SK-N-MC (cell line): ENCODE measurements around the gene SLC25A22.

ENCODE experiments used
- DNase-seq: peaks from one replicate; pipeline ENCODE4 v3.0.0-alpha.2; 2011; ENCODE audit warnings: low read depth, low spot score
- H3K27ac ChIP-seq: fragments of 200-600 bp; sonication (generic); 2 replicates; pipeline ENCODE4 v1.5.1; 2016; ENCODE audit warnings: mixed run types
- H3K36me3 ChIP-seq: fragments of 200-600 bp; sonication (generic); 2 replicates; pipeline ENCODE4 v1.6.1; 2017; ENCODE audit warnings: antibody characterized with exemption, low read length, mixed read lengths; ENCODE audit not compliant: insufficient read depth
- H3K4me3 ChIP-seq: fragments of 200-600 bp; sonication (generic); 2 replicates; pipeline ENCODE4 v1.5.1; 2016
- H3K9ac ChIP-seq: fragments of 200-600 bp; sonication (generic); 2 replicates; pipeline ENCODE4 v1.8.0; 2017; ENCODE audit warnings: mixed run types, mixed read lengths; ENCODE audit not compliant: insufficient read length
- H3K9me3 ChIP-seq: fragments of 200-600 bp; sonication (generic); 2 replicates; pipeline ENCODE4 v1.6.1; 2017; ENCODE audit warnings: low read depth, mild to moderate bottlenecking, antibody characterized with exemption, low read length, moderate library complexity, mixed read lengths
- EZH2 ChIP-seq: fragments of 200-600 bp; sonication (generic); IDR thresholded peaks from one replicate; pipeline ENCODE4 v1.6.1; 2017; ENCODE audit warnings: antibody characterized with exemption
- FOXP2 ChIP-seq: optimal IDR thresholded peaks from 2 replicates; pipeline ENCODE3; 2011; ENCODE audit warnings: mild to moderate bottlenecking, moderate library complexity; ENCODE audit not compliant: insufficient read depth; ENCODE audit errors: extremely low read length, control extremely low read depth
- POLR2AphosphoS5 ChIP-seq: IDR thresholded peaks from 2 replicates; pipeline ENCODE4 v1.6.1; 2012; ENCODE audit warnings: mild to moderate bottlenecking, low read depth, low read length, borderline replicate concordance

The SLC25A22 gene

GRCh38 chr11:795634-796564, 2.2 kb downstream of the SLC25A22 start:
- H3K36me3 ChIP-seq = no peaks in the 10 kb centered on the region; the same call in 1 of the 2 replicates
- no peak for TF ChIP-seq EZH2
- TF ChIP-seq POLR2AphosphoS5 = peak; percentile 46
- TF ChIP-seq FOXP2 = no peak
- peak overlapping the region; percentile 94 for H3K4me3 ChIP-seq
- peak overlapping the region; percentile 89; the same call in 1 of the 2 replicates for H3K27ac ChIP-seq
- no peaks in the 10 kb centered on the region for H3K9me3 ChIP-seq
- no peak for DNase-seq
- peak overlapping the region; percentile 60 for H3K9ac ChIP-seq

- no peak for DNase-seq
- no peak overlapping the region for H3K27ac ChIP-seq
- no peak overlapping the region for H3K9ac ChIP-seq
- peak overlapping the region; percentile 94 for H3K4me3 ChIP-seq
- H3K9me3 ChIP-seq = no peaks in the 10 kb centered on the region
- no peak for TF ChIP-seq FOXP2
- no peak for TF ChIP-seq POLR2AphosphoS5
- no peak for TF ChIP-seq EZH2
- no peaks in the 10 kb centered on the region; the same call in 1 of the 2 replicates for H3K36me3 ChIP-seq
Observed at GRCh38 chr11:794766-795633, 3.1 kb downstream of the SLC25A22 start.

GRCh38 chr11:794013-794765, 3.9 kb downstream of the SLC25A22 start:
- Histone ChIP-seq H3K36me3 (no peaks in the 10 kb centered on the region; the same call in 1 of the 2 replicates), H3K9ac (no peak overlapping the region), H3K9me3 (no peaks in the 10 kb centered on the region), H3K27ac (no peak overlapping the region), H3K4me3 (no peak overlapping the region)
- no peak for DNase-seq
- TF ChIP-seq EZH2 (no peak), FOXP2 (no peak), POLR2AphosphoS5 (no peak)

GRCh38 chr11:793556-793955, 4.5 kb downstream of the SLC25A22 start:
- no peak for DNase-seq
- TF ChIP-seq POLR2AphosphoS5 = no peak
- no peak overlapping the region for H3K4me3 ChIP-seq
- no peak overlapping the region for H3K27ac ChIP-seq
- H3K9ac ChIP-seq = no peak overlapping the region
- H3K36me3 ChIP-seq = no peaks in the 10 kb centered on the region; the same call in 1 of the 2 replicates
- H3K9me3 ChIP-seq = no peaks in the 10 kb centered on the region

GRCh38 chr11:792873-793272, 5.2 kb downstream of the SLC25A22 start:
- TF ChIP-seq POLR2AphosphoS5 = no peak
- TF ChIP-seq FOXP2 = no peak
- TF ChIP-seq EZH2 = no peak
- Histone ChIP-seq H3K9me3 (no peaks in the 10 kb centered on the region), H3K36me3 (no peaks in the 10 kb centered on the region; the same call in 1 of the 2 replicates), H3K4me3 (no peak overlapping the region), H3K9ac (no peak overlapping the region), H3K27ac (no peak overlapping the region)
- DNase-seq = no peak

- Histone ChIP-seq H3K27ac (no peak overlapping the region), H3K9me3 (no peaks in the 10 kb centered on the region), H3K4me3 (no peak overlapping the region), H3K36me3 (no peaks in the 10 kb centered on the region; the same call in 1 of the 2 replicates), H3K9ac (no peak overlapping the region)
- no peak for TF ChIP-seq POLR2AphosphoS5
- no peak for TF ChIP-seq EZH2
- no peak for TF ChIP-seq FOXP2
- DNase-seq = no peak
Observed at GRCh38 chr11:792535-792821, 5.6 kb downstream of the SLC25A22 start.

- DNase-seq = no peak
- no peak overlapping the region for H3K27ac ChIP-seq
- H3K9ac ChIP-seq = no peak overlapping the region
- H3K4me3 ChIP-seq = no peak overlapping the region
- no peaks in the 10 kb centered on the region for H3K9me3 ChIP-seq
- no peaks in the 10 kb centered on the region; the same call in 1 of the 2 replicates for H3K36me3 ChIP-seq
- no peak for TF ChIP-seq FOXP2
- TF ChIP-seq POLR2AphosphoS5 = no peak
- no peak for TF ChIP-seq EZH2
Observed at GRCh38 chr11:791658-792534, 6.2 kb downstream of the SLC25A22 start.
